Hepatocyte (in vitro differentiated cells): ENCODE results near the gene CDH10.

ENCODE experiments used
- EZH2 ChIP-seq: fragments of 200-600 bp; sonication (generic); IDR thresholded peaks from 2 replicates; pipeline ENCODE4 v1.6.1; 2016; ENCODE audit warnings: antibody characterized with exemption, mild to moderate bottlenecking, borderline replicate concordance
- EZH2phosphoT487 ChIP-seq: fragments of 200-600 bp; sonication (generic); IDR thresholded peaks from one replicate; pipeline ENCODE4 v1.6.1; 2018; ENCODE audit warnings: antibody characterized with exemption, mild to moderate bottlenecking, low read depth, moderate library complexity; ENCODE audit not compliant: unreplicated experiment, severe bottlenecking
- TF ChIP-seq, protein P1 (sequence below): fragments of 200-600 bp; sonication (generic); IDR thresholded peaks from 2 replicates; pipeline ENCODE4 v1.5.1; 2016; ENCODE audit warnings: antibody characterized with exemption, mild to moderate bottlenecking; ENCODE audit not compliant: poor library complexity

DNA sequence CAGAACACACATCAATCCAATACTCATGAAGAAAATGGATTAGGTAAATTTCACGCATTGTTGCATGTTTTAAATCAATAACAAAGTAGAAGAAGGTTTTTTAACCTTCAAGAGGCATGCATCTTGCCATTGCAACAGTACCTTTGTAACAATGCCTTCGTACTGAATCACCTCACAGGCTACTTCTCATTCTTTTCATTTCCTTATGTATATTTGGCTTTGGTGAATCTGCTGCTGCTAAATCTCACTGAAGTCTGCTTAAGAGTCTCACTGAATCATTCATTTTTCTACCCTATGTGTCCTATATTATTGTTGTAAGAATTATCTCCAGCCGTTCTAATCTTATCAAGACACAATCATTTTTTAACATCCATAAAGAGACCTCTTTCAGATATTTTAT is 152.5 kb downstream of the CDH10 start:
- TF ChIP-seq, protein P1, sequence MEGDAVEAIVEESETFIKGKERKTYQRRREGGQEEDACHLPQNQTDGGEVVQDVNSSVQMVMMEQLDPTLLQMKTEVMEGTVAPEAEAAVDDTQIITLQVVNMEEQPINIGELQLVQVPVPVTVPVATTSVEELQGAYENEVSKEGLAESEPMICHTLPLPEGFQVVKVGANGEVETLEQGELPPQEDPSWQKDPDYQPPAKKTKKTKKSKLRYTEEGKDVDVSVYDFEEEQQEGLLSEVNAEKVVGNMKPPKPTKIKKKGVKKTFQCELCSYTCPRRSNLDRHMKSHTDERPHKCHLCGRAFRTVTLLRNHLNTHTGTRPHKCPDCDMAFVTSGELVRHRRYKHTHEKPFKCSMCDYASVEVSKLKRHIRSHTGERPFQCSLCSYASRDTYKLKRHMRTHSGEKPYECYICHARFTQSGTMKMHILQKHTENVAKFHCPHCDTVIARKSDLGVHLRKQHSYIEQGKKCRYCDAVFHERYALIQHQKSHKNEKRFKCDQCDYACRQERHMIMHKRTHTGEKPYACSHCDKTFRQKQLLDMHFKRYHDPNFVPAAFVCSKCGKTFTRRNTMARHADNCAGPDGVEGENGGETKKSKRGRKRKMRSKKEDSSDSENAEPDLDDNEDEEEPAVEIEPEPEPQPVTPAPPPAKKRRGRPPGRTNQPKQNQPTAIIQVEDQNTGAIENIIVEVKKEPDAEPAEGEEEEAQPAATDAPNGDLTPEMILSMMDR = no peak
- TF ChIP-seq EZH2 = no peak
- TF ChIP-seq EZH2phosphoT487 = no peak
